Mesendoderm (in vitro differentiated cells): Measurements from ENCODE around the gene CPA1.

Experiments used
- DNase-seq: peaks from one replicate; pipeline ENCODE4 v3.0.0; 2013
- H2AK5ac ChIP-seq: 2 replicates; pipeline ENCODE4 v1.6.1; 2013; ENCODE audit warnings: low read length, inconsistent platforms
- H2BK120ac ChIP-seq: 2 replicates; pipeline ENCODE4 v1.6.1; 2013; ENCODE audit warnings: low read depth, mild to moderate bottlenecking, low read length, moderate library complexity, mixed read lengths
- H2BK15ac ChIP-seq: replicated peaks from 2 replicates; pipeline ENCODE4 v1.6.1; 2013; ENCODE audit warnings: low read depth, mild to moderate bottlenecking, moderate library complexity
- H2BK5ac ChIP-seq: 2 replicates; pipeline ENCODE4 v1.6.1; 2013; ENCODE audit warnings: low read length, inconsistent platforms
- H3K18ac ChIP-seq: 2 replicates; pipeline ENCODE4 v1.6.1; 2013; ENCODE audit warnings: mild to moderate bottlenecking, low read length, mixed read lengths
- H3K23ac ChIP-seq: one replicate; pipeline ENCODE4 v1.6.1; 2013; ENCODE audit warnings: low read length
- H3K27ac ChIP-seq: 2 replicates; pipeline ENCODE4 v1.5.1; 2013; ENCODE audit warnings: low read depth, mild to moderate bottlenecking, inconsistent platforms, low read length, moderate library complexity
- H3K27me3 ChIP-seq: 2 replicates; pipeline ENCODE4 v1.6.1; 2013; ENCODE audit warnings: low read length, control low read depth, mild to moderate bottlenecking, inconsistent platforms; ENCODE audit not compliant: insufficient read depth, poor library complexity
- H3K36me3 ChIP-seq: 2 replicates; pipeline ENCODE4 v1.6.1; 2013; ENCODE audit warnings: low read length, inconsistent platforms; ENCODE audit not compliant: control insufficient read depth, insufficient read depth
- H3K4ac ChIP-seq: one replicate; pipeline ENCODE4 v1.6.1; 2013; ENCODE audit warnings: low read depth, mild to moderate bottlenecking, low read length, moderate library complexity
- H3K4me1 ChIP-seq: 2 replicates; pipeline ENCODE4 v1.6.1; 2013; ENCODE audit warnings: low read depth, low read length, inconsistent platforms; ENCODE audit not compliant: control insufficient read depth
- H3K4me2 ChIP-seq: 2 replicates; pipeline ENCODE4 v1.6.1; 2013; ENCODE audit warnings: low read length
- H3K4me3 ChIP-seq: 2 replicates; pipeline ENCODE4 v1.5.1; 2013; ENCODE audit warnings: mild to moderate bottlenecking, low read length
- H3K56ac ChIP-seq: one replicate; pipeline ENCODE4 v1.6.1; 2013; ENCODE audit warnings: low read length
- H3K79me1 ChIP-seq: 2 replicates; pipeline ENCODE4 v1.6.1; 2013; ENCODE audit warnings: low read length, inconsistent platforms
- H3K79me2 ChIP-seq: 2 replicates; pipeline ENCODE4 v1.6.1; 2013; ENCODE audit warnings: mild to moderate bottlenecking, low read length; ENCODE audit not compliant: control insufficient read depth, insufficient read depth
- H3K9ac ChIP-seq: 2 replicates; pipeline ENCODE4 v1.6.1; 2013; ENCODE audit warnings: low read length, inconsistent platforms
- H4K5ac ChIP-seq: one replicate; pipeline ENCODE4 v1.6.1; 2013; ENCODE audit warnings: low read length
- H4K8ac ChIP-seq: one replicate; pipeline ENCODE4 v1.6.1; 2013; ENCODE audit warnings: low read depth, mild to moderate bottlenecking, control low read depth, low read length, moderate library complexity
- WGBS: extraction: QIAGEN DNeasy Blood & Tissue Kit; methylation state at CpG from one replicate; pipeline ENCODE4 v1.1.7; 2013; ENCODE audit warnings: low lambda C conversion rate, missing lambda C conversion rate; ENCODE audit not compliant: insufficient coverage; ENCODE audit errors: extremely low coverage; 5-methylcytosine and 5-hydroxymethylcytosine counted together

The CPA1 gene

GRCh38 chr7:130417213-130417612, 36.9 kb downstream of the CPA1 start:
- Histone ChIP-seq H3K4me2 (no peak overlapping the region), H3K4me1 (no peaks in the 10 kb centered on the region), H3K23ac (no peak overlapping the region), H3K4ac (no peak overlapping the region), H3K79me1 (no peaks in the 10 kb centered on the region), H4K8ac (no peak overlapping the region), H2AK5ac (no peak overlapping the region), H3K56ac (no peak overlapping the region), H2BK5ac (no peak overlapping the region), H3K79me2 (no peaks in the 10 kb centered on the region), H3K18ac (no peak overlapping the region), H3K27me3 (no peaks in the 10 kb centered on the region), H3K4me3 (no peak overlapping the region), H2BK15ac (no peak overlapping the region), H3K36me3 (no peaks in the 10 kb centered on the region), H3K27ac (no peak overlapping the region), H3K9ac (no peak overlapping the region), H4K5ac (no peak overlapping the region), H2BK120ac (no peak overlapping the region)
- WGBS = no CpG with 5 or more reads among the region's 5 CpGs
- no peak for DNase-seq

DNA sequence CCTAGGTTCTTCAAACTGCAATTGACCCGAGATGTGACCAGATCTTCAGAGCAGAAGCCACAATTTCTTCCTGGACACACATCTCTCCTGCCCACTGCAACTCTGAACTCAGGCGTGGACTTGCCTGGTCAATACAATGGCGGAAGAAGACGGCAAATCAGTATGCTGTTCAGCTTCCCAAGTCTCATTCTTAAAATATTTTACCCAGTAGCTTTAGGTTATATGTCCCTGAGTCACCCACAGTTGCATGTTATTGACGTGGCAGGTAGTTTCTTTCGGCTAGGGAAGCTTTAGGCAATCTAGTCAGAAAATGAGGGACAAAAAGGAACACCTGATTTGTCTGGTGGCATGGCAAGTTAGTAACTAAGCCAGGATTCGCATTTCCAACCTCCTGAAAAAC, 38.0 kb downstream of the CPA1 start:
- no peak overlapping the region for H2BK5ac ChIP-seq
- H3K79me2 ChIP-seq = no peaks in the 10 kb centered on the region
- no peak overlapping the region for H3K56ac ChIP-seq
- H2BK120ac ChIP-seq = no peak overlapping the region
- no peak overlapping the region for H3K4ac ChIP-seq
- no peak overlapping the region for H3K18ac ChIP-seq
- no peak overlapping the region for H3K4me2 ChIP-seq
- no peak overlapping the region for H2BK15ac ChIP-seq
- no peaks in the 10 kb centered on the region for H3K36me3 ChIP-seq
- H4K5ac ChIP-seq = no peak overlapping the region
- H3K9ac ChIP-seq = no peak overlapping the region
- H4K8ac ChIP-seq = no peak overlapping the region
- H3K27me3 ChIP-seq = no peaks in the 10 kb centered on the region
- no CpG with 5 or more reads among the region's 7 CpGs for WGBS
- no peak overlapping the region for H3K4me3 ChIP-seq
- H3K4me1 ChIP-seq = no peaks in the 10 kb centered on the region
- no peak for DNase-seq
- H2AK5ac ChIP-seq = no peak overlapping the region
- H3K79me1 ChIP-seq = no peaks in the 10 kb centered on the region
- H3K23ac ChIP-seq = no peak overlapping the region
- H3K27ac ChIP-seq = no peak overlapping the region

GRCh38 chr7:130419658-130420057, 39.4 kb downstream of the CPA1 start:
- no peaks in the 10 kb centered on the region for H3K27me3 ChIP-seq
- H3K4me1 ChIP-seq = no peaks in the 10 kb centered on the region
- H2BK120ac ChIP-seq = no peak overlapping the region
- no peak overlapping the region for H4K8ac ChIP-seq
- no peaks in the 10 kb centered on the region for H3K79me2 ChIP-seq
- no peak overlapping the region for H3K4ac ChIP-seq
- no peak overlapping the region for H2BK15ac ChIP-seq
- H2AK5ac ChIP-seq = no peak overlapping the region
- WGBS = no CpG with 5 or more reads among the region's 5 CpGs
- H3K56ac ChIP-seq = no peak overlapping the region
- H3K27ac ChIP-seq = no peak overlapping the region
- no peak overlapping the region for H3K4me3 ChIP-seq
- H3K23ac ChIP-seq = no peak overlapping the region
- no peaks in the 10 kb centered on the region for H3K36me3 ChIP-seq
- H3K18ac ChIP-seq = no peak overlapping the region
- no peak overlapping the region for H2BK5ac ChIP-seq
- H4K5ac ChIP-seq = no peak overlapping the region
- DNase-seq = peak; percentile 47
- no peaks in the 10 kb centered on the region for H3K79me1 ChIP-seq
- H3K4me2 ChIP-seq = no peak overlapping the region
- no peak overlapping the region for H3K9ac ChIP-seq

- DNase-seq = no peak
- H3K27ac ChIP-seq = no peak overlapping the region
- H2AK5ac ChIP-seq = no peak overlapping the region
- no peak overlapping the region for H3K56ac ChIP-seq
- no peak overlapping the region for H3K4me2 ChIP-seq
- no peak overlapping the region for H2BK120ac ChIP-seq
- no peak overlapping the region for H2BK5ac ChIP-seq
- H3K23ac ChIP-seq = no peak overlapping the region
- H3K4me1 ChIP-seq = no peaks in the 10 kb centered on the region
- no peaks in the 10 kb centered on the region for H3K27me3 ChIP-seq
- no peak overlapping the region for H4K5ac ChIP-seq
- no peak overlapping the region for H2BK15ac ChIP-seq
- H3K4ac ChIP-seq = no peak overlapping the region
- no peaks in the 10 kb centered on the region for H3K79me2 ChIP-seq
- no CpG with 5 or more reads among the region's 4 CpGs for WGBS
- H3K79me1 ChIP-seq = no peaks in the 10 kb centered on the region
- H3K4me3 ChIP-seq = no peak overlapping the region
- H4K8ac ChIP-seq = no peak overlapping the region
- no peak overlapping the region for H3K18ac ChIP-seq
- H3K36me3 ChIP-seq = no peaks in the 10 kb centered on the region
- H3K9ac ChIP-seq = no peak overlapping the region
Observed at GRCh38 chr7:130420943-130421578, 40.8 kb downstream of the CPA1 start.

GRCh38 chr7:130421684-130422083, 41.4 kb downstream of the CPA1 start:
- Histone ChIP-seq H4K8ac (no peak overlapping the region), H4K5ac (no peak overlapping the region), H2BK15ac (no peak overlapping the region), H3K79me1 (no peaks in the 10 kb centered on the region), H3K4me3 (no peak overlapping the region), H3K4me1 (no peaks in the 10 kb centered on the region), H3K18ac (no peak overlapping the region), H3K4me2 (no peak overlapping the region), H3K9ac (no peak overlapping the region), H2BK120ac (no peak overlapping the region), H3K23ac (no peak overlapping the region), H2BK5ac (no peak overlapping the region), H3K56ac (no peak overlapping the region), H2AK5ac (no peak overlapping the region), H3K27ac (no peak overlapping the region), H3K79me2 (no peaks in the 10 kb centered on the region), H3K27me3 (no peaks in the 10 kb centered on the region), H3K4ac (no peak overlapping the region), H3K36me3 (no peaks in the 10 kb centered on the region)
- no CpG with 5 or more reads among the region's 2 CpGs for WGBS
- DNase-seq = no peak

DNA sequence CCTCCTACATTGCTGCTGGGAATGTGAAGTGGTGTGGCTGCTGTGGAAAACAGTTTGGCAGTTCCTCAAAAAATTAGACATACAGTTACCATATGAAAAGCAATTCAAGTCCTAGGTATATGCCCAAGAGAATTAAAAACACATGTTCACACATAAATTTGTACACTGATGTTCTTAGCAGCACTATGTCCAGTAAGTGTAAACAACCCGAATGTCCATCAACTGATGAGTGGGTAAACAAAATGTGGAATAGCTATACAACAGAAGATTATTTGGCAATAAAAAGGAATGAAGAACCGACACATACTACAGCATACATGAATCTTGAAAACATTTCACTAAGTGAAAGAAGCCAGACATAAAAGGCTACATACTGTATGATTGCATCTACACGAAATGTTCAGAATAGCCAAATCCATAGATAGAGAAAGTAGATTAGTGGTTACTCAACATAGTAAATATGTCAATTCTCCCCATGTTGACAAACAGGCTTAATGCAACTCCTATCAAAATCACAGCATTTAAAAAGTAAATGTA, 43.3 kb downstream of the CPA1 start:
- H3K18ac ChIP-seq = no peak overlapping the region
- H4K8ac ChIP-seq = no peak overlapping the region
- no peak overlapping the region for H2AK5ac ChIP-seq
- H2BK120ac ChIP-seq = no peak overlapping the region
- no peaks in the 10 kb centered on the region for H3K79me2 ChIP-seq
- H3K4ac ChIP-seq = no peak overlapping the region
- H3K4me2 ChIP-seq = no peak overlapping the region
- H3K4me3 ChIP-seq = no peak overlapping the region
- H3K27me3 ChIP-seq = no peaks in the 10 kb centered on the region
- H3K9ac ChIP-seq = no peak overlapping the region
- H3K23ac ChIP-seq = no peak overlapping the region
- H3K4me1 ChIP-seq = no peaks in the 10 kb centered on the region
- DNase-seq = no peak
- H3K36me3 ChIP-seq = no peaks in the 10 kb centered on the region
- no peak overlapping the region for H4K5ac ChIP-seq
- no peaks in the 10 kb centered on the region for H3K79me1 ChIP-seq
- no peak overlapping the region for H3K56ac ChIP-seq
- no CpG with 5 or more reads among the region's 3 CpGs for WGBS
- no peak overlapping the region for H2BK15ac ChIP-seq
- no peak overlapping the region for H3K27ac ChIP-seq
- H2BK5ac ChIP-seq = no peak overlapping the region
